Measurements from ENCODE around the gene APBA2.

APBA2 gene

GRCh38 chr15:29117778-29118177 is 232.0 kb downstream of the APBA2 start:
- H3K4me3 ChIP-seq (ENCODE audit: low read depth, low read length), result no peak overlapping the region
- no peak for DNase-seq (ENCODE audit: low read depth)
- TF ChIP-seq CTCF (IDR thresholded peaks at IDR 0.05; ENCODE audit: low read depth, low read length, missing control alignments), result no peak

GRCh38 chr15:29119847-29120246 is 234.1 kb downstream of the APBA2 start:
- H3K4me3 ChIP-seq (ENCODE audit: low read depth, low read length), result no peak overlapping the region
- TF ChIP-seq CTCF (IDR thresholded peaks at IDR 0.05; ENCODE audit: low read depth, low read length, missing control alignments), result no peak
- no peak for DNase-seq (ENCODE audit: low read depth)

- no peak for DNase-seq (ENCODE audit: low read depth)
- no peak overlapping the region for H3K4me3 ChIP-seq (ENCODE audit: low read depth, low read length)
- no peak for TF ChIP-seq CTCF (IDR thresholded peaks at IDR 0.05; ENCODE audit: low read depth, low read length, missing control alignments)
These were observed 235.0 kb downstream of the APBA2 start for GRCh38 chr15:29120593-29121368.

- no peak overlapping the region for H3K4me3 ChIP-seq (ENCODE audit: low read depth, low read length)
- DNase-seq (ENCODE audit: low read depth), result no peak
- no peak for TF ChIP-seq CTCF (IDR thresholded peaks at IDR 0.05; ENCODE audit: low read depth, low read length, missing control alignments)
These were observed 235.5 kb downstream of the APBA2 start for GRCh38 chr15:29121369-29121656.

- no peak for DNase-seq (ENCODE audit: low read depth)
- no peak for TF ChIP-seq CTCF (IDR thresholded peaks at IDR 0.05; ENCODE audit: low read depth, low read length, missing control alignments)
- no peak overlapping the region for H3K4me3 ChIP-seq (ENCODE audit: low read depth, low read length)
These were observed 236.1 kb downstream of the APBA2 start for GRCh38 chr15:29121907-29122306.

- DNase-seq (ENCODE audit: low read depth), result no peak
- no peak for TF ChIP-seq CTCF (IDR thresholded peaks at IDR 0.05; ENCODE audit: low read depth, low read length, missing control alignments)
- H3K4me3 ChIP-seq (ENCODE audit: low read depth, low read length), result no peak overlapping the region
These were observed 236.7 kb downstream of the APBA2 start for GRCh38 chr15:29122506-29122905.

- no peak for DNase-seq (ENCODE audit: low read depth)
- no peak overlapping the region for H3K4me3 ChIP-seq (ENCODE audit: low read depth, low read length)
- TF ChIP-seq CTCF (IDR thresholded peaks at IDR 0.05; ENCODE audit: low read depth, low read length, missing control alignments), result no peak
These were observed 237.4 kb downstream of the APBA2 start for GRCh38 chr15:29123171-29123570.
